CD4-positive, alpha-beta T cell treated with Interleukin-4 for 4 hours (primary cell): ENCODE measurements around the gene CEP164.

ENCODE experiments used
- DNase-seq: peaks from one replicate; pipeline ENCODE4 v3.0.0-alpha.2; 2020

Gene CEP164

DNA sequence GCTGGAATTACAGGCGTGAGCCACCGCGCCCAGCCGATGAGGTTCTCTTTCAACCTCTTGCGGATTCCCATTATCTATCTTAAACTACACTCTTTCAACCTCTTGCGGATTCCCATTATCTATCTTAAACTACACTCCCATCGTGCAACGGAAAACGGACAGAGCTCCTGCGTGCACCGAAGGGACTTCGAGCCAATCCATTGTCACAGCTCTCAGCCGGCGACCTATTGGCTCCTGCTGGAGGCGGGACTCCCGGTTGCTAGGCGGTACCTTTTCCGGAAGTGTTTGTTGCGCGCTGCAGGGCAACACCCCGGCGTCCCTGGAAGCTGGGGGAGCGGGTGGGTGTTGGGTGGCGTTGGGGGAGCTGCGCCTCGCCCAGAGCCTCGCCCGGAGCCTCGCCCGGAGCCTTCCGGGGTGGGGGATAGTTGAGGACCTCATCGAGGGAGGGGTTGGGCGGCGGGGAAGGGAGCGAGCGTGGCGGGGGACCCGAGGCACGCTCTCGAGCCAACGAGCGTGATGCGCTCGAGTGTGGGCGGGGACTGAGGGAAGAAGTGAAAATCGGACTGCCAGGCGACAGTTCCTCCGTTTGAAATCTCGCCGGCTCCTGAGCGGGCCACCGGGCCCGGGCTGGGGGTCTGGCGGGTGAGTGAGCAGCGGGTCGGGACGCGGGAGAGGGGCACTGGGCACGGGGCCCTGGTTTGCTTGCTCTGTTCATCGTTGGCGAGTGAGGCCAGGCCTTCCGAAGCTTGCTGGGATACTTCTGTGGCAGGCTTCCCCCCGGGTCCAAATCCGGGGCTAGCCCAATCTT lies at the start of gene CEP164:
CEP164 (plus strand) TSS at position 288 of the 808 bp plus-strand sequence. CDS start 10,733 bp downstream, outside the sequence.
- DNase-seq = peak; percentile 97

DNA sequence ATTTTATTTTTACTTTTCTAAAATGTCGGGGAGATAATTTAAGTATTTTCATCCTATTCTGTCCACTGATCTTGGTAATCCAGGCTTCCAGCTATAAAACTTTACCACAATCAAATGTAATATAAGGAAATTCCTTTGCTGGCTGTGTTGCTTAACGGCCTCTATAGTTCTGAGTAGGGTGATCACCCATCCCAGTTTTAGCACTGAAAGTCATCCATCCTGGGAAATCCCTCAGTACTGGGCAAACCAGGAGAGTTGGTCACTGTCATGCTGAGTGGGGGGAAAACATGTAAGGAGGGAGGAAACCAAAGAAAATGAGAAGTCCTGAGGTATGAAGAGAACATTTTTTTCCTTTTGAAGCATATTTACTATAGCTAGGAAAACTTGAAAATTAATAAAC lies 49.3 kb upstream of the CEP164 start:
- DNase-seq = no peak

DNA sequence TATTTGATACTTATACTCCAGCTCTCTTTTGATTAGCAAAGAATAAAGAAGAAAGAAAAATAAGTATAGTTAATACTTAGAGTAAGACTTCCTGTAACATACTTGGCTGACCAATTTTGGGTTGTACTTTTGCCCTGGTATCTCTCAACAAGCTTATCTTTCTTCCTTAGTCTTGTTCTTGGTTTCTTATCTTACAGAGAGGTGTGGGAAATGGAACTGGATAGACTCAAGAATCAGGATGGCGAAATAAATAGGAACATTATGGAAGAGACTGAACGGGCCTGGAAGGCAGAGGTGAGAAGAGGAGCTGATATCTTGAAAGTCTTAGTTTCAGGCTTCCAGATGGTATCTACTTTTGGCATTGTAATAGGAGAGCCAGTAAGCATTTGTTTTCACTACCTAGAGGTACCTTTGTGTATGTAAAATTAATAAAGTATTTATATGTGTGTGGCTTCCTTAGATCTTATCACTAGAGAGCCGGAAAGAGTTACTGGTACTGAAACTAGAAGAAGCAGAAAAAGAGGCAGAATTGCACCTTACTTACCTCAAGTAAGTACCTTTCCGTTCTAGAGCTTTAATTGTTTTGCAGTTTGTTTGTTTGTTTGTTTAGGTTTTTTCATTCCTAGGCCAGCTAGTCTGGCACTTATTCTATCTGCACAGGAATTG lies 47.8 kb upstream of the CEP164 start:
- peak; percentile 54 for DNase-seq

DNA sequence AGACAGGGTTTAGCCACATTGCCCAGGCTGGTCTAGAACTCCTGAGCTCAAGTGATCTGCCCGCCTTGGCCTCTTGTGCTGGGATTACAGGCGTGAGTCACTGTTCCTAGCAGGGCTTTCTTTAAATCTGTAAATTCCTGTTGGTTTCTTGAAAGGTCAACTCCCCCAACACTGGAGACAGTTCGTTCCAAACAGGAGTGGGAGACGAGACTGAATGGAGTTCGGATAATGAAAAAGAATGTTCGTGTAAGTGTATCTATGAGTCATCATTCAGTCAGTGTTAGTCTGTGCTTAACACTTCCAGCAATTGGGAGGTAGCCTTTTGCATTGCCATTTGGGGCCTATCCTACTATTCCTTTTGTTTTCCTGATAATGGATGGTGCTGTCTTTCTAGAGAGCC lies 46.5 kb upstream of the CEP164 start:
- no peak for DNase-seq

DNA sequence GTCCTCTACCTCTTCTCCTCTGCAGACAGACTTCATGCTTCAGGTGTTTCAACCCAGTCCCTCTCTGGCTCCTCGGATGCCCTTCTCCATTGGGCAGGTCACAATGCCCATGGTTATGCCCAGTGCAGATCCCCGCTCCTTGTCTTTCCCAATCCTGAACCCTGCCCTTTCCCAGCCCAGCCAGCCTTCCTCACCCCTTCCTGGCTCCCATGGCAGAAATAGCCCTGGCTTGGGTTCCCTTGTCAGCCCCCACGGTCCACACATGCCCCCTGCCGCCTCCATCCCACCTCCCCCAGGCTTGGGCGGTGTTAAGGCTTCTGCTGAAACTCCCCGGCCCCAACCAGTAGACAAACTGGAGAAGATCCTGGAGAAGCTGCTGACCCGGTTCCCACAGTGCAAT lies 45.8 kb upstream of the CEP164 start:
- no peak for DNase-seq

DNA sequence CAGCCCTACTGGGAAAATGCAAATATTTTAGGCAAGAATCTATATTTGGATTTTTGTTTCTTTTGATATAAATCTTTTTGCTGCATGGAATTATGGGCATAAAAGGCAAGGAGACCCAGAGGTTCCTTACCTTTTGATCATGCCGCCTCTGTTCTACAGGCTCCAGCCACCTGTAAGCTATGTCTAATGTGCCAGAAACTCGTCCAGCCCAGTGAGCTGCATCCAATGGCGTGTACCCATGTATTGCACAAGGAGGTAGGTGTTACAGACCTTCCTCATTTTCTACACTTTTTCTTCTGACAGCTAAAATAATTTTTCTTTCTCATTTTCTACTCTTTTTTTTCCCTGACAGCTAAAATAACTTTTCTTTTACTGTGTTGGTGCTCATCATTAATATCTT lies 44.7 kb upstream of the CEP164 start:
- no peak for DNase-seq

DNA sequence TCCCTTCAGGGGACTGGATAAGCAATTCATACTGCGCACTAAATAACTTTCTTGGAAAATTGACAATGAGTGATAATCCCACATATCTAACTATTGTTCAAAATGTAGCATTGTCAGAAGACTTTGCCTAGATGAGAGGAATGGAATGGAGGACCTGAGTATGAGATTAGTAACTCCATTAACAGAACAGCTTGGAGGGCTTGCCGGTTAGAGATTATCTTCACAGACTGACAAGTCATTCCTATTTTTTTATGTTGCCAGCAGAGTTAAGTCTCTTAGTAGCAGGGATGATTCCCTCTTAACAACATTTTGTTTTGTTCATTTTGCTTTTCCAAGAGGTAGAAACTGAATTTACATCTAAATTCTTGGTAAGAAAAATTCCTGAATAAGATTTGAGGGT lies 43.6 kb upstream of the CEP164 start:
- no peak for DNase-seq

DNA sequence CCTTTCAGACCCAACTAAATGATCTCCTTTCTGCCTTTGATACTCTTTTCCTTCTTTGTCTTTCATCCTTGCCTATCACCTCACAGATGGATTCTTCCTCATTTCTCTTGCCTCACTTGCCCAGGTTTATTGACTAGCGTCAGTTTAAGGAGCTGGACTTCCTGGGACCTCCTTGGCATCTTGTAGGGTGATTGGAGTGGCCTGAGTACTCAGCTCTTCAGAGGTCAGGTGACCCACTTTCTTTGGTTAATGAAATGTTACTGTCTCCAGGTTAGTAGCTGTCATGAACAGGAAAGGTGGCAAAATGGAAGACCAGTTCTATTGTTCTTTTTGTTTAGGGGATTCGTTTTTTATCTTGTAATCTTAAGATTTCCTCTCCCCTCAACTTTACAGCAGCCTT lies 41.1 kb upstream of the CEP164 start:
- DNase-seq = no peak

DNA sequence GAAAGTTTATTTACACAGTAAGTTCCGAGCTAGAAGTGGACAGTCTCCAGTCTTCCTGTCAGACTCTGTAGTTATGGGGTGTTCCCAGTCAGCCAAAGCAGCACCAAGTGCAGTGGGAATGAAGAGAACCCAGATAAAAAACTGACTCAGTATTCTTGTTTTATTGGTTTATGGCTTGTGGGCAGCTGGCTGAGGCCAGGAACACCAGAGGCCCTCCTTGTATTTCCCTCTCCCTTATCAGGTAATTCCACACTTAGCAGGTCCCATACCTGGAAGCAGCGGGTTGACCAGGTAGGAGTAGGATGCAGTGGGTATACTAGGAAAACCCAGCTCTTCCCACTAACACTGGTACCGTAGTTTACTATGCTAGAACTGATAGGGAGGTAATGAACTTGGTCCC lies 40.0 kb upstream of the CEP164 start:
- no peak for DNase-seq

DNA sequence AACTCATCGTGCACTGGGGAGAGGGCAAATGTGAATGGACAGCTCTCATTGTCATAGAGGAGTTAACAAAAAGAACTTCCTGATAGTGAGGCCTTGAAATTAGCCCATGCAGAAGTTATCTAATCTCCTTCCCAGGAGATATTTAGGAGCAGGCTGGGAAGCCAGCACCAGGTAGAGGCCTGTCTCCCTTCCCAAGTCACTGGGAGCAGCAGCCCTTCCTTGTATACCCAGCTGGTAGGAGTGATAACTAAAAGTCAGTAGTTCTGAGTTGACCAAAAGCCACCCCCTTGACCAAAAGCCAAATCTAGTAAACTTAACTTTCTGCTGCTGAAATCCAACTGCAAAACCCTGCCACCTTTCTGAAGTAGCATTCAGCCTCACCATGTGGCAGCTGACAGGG lies 37.9 kb upstream of the CEP164 start:
- DNase-seq = no peak

DNA sequence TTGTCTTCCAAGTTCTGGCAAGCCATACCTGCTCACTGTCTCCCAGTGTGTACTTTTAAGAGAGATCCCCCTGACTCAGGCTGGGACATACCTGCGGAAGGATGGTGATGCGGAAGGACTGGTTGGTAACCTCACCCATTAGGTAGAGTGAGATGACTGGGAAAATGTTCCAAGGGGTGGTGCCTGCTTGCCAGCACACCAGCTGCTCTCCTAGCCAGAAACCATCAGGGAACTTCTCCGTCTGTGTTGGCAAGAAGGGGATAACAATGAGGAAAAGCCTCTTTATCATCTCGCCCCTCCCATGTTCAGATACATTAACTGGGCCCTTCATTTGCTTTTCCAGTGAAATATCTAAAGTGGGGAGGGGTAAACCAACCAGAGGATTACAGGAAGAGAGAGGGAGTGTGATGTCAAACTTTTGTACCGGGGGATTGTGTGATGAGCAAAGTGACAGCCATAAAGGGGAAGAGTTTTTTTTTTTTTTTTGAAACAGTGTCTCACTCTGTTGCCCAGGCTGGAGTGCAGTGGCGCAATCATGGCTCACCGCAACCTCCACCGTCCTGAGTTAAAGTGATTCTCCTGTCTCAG lies 36.8 kb upstream of the CEP164 start, which contains the start of gene BACE1-AS:
BACE1-AS (plus strand) TSS at position 538 of the 588 bp plus-strand sequence.
- no peak for DNase-seq

DNA sequence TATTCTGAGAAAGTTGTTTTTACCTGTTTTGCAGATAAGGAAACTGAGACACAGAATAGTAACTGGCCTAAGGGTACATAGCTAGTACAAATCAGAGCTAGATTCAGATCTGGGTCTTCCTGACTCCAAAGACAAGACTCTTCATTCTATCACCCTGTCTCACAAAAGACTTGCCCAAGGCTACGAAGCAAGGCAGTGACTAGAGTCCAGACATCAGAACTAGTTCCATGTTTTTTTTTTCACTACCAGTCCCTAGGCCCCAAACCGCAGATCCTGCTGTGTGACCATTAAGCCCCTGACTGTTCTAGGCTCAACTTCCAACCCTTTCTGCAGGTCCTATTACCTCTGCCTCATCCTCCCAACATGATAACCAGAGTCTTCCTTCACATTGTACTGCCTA lies 35.0 kb upstream of the CEP164 start:
- no peak for DNase-seq

DNA sequence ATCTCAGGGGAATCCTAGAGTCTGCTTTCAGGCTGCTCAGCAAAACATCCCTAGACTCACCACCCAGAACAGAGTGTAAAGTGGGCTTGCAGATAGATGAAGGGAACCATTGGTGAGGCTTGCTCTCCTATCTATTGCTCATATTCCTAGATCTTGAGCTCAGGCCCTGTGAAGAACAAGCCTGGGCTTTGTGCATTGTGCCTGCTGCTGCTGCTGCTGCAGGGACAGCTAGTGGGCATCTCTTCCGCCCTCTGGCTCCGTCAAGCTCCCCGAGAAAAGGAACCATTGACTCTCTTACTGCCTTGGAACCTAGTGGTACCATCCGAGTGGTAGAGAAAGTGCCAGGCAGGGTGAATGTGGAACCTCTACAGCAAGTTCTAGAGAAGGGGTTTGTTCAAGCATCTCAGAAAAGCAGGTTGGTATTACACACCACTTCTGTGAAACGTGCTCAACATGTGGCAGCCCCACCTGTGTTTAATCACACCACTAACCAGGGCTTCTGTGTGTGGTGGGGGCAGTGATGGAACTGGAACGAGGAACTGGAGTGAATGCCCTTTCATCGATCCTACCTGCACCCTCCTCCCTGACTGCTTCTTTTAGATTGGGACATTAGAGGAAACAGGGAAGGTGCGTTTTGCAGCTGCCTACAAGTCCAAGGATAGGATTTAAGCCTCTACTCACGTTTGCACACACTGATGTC lies 32.1 kb upstream of the CEP164 start:
- DNase-seq = no peak

DNA sequence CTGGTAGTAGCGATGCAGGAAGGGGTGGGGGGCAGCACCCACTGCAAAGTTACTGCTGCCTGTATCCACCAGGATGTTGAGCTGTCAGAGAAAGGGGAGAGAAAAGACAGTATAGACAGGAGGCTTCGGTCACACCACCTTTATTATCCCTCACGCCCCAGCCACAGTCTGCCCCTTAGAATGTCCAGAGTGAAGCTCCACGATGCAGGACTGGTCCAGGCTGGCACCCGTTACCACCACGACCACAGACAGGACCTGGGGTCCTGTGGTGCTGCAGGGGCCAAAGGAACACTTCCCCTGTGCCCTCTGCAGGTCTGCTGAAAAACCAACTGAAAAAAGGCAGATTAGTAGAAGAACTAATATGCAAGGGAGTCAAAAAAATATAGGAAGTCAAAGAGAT lies 30.8 kb upstream of the CEP164 start:
- no peak for DNase-seq

DNA sequence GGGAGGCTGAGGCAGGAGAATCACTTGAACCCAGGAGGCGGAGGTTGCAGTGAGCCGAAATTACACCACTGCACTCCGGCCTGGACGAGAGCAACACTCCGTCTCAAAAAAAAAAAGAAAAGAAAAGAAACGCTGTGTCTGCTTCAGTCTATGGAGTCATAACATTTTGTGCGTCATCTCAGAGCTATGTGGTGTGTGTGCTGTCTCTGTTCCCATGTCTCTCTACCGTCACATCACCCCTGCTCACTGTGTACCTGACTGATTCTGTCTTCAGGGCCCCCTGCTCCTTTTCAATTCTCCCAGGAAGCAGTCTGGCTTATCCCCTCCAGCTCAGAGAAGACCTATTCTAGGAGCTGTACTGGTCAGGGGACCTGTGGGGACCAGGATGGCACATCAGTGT lies 29.5 kb upstream of the CEP164 start:
- DNase-seq = no peak

DNA sequence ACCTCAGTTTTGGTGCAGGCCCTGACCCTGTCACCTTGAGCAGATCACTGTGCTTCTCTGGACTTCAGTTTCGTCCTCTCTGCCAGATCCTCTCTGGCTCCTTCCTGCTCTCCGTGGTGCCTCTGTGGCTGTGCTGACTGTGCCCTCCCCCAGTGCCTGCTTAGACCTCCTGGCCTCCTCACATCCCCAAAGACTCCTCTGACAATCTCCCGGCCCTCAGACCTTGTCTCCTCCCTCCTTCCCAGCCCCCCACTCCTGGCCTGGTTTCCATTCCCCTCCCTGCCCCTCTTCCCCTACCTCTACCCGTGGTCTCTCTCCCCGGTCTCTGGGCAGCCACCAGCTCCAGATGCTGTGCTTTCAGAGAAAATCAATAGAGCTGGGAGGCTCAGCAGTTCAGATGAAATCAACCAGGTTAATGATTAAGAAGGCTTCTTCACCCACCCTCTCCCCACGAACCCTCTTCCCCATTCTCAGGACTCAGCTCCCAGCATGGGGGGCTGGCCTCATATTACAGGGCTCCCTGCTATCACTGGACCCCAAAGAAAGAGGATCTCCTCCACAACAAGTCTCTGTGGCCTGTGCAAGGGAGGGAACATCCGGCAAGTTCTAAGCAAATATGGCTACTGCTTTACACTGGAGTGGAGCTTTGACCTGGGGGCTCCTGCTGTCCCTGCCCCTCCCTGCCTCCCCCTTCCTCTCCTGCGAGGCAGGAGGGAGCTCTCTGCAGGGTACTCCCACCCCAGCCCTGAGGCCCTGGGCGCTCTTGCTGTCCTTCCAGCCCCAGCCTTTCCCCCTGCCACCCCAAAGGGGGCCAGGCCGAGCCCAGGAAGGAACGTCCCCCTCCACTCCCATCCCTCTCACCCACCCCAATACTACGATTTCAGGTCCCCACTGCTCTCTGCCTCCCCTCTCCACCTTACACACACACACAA lies 28.0 kb upstream of the CEP164 start:
- no peak for DNase-seq

DNA sequence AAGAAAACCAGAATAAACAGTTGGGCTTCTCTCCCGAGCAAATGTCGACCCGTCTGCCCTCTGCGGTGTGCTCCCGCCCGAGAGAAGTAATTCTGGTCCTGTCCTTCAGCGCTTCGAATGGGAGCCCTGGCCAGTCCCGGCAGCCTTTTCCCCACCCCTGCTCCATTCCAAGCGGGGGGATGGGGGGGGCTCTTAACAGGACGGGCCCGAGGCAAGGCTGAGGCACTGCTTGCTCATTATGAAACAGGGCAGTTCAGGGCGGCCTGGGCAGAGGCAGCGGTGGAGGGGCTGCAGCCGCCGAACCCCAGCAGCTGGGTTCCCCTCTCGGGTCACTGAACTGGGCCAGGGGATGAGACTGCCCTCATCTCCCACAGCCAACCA lies 27.4 kb upstream of the CEP164 start:
- no peak for DNase-seq

DNA sequence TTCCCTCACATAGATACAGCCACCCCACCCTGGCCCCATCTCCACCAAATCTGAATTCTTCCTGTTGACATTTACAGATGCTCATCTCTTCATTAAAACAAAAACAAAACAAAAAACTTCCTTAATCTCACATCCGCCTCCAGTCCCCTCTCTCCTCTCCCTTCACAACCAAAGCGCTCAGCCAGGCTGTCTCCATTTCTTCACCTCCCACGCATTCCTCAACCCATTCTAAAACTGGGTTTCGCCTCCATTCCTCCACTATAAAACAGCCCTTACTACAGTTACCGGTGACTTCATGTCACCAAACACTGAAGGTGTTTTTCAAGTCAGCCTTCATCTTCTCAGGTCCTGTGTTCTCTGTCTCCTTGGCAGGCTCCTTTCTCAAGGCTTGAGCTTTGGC lies 26.9 kb upstream of the CEP164 start:
- no peak for DNase-seq

DNA sequence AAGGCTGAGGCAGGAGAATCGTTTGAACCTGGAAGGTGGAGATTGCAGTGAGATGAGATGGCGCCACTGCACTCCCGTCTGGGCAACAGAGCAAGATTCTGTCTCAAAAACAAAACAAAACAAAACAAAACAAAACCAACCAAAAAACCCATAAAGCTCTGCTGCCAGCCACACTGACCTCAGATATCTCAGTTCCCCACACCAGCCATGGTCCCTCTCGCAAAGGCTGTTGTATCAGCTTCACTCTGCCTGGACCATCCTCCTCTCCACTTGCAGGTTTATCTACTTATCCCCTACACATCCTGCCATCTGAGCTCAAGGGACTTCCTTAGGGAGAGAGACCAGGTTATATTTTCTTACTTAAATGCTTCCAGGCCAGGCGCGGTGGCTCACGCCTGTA lies 25.4 kb upstream of the CEP164 start:
- no peak for DNase-seq

DNA sequence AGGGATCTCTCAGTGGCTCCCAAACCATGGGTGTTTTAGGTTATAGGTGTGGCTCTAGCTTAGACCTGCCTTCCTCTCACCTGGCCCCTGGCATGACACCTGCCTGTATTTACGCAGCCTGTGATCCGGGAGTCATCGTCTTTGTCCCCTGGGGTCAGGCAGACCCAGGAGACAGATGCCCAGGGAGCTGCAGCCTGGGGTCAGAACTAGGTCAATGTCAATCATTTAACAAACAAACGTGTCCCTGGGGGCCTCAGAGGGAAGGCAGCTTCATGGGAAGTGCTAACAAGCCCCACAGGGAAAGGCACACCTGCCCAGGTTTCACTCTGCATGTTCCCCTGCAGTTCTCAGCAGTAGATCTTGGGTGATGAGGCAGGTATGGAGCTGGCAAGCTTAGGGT lies 24.6 kb upstream of the CEP164 start:
- DNase-seq = no peak

DNA sequence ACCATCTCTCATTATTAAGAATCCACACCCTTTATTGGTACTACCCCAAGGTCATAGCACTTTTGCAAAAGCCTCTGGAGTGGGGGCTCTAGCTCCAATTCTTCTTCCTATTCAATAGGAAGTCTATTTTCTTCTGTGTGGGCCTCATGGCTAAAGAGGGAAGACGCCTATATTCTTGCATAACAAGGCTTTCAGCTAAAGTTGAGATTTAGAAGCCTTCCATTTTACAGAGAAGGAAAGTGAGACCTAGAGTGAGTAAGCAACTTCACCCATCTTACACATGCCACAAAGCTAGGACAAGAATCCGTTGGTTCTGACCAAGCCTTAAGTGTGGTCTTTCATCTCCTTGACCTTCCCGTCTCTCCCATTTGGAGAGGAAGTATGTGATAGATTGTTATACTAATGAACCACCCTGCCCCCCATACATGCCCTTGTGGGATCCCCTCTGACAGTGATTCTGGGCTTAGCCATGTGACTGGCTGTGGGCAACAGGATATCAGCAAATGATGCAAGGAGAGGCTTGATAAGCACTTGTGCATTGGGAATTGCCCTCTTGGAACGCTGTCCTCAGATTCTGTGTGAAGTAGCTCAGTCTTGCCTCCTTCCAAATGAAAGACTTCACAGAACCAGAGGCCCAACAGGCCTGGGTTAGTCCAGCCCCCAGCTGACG lies 23.9 kb upstream of the CEP164 start:
- DNase-seq = no peak

DNA sequence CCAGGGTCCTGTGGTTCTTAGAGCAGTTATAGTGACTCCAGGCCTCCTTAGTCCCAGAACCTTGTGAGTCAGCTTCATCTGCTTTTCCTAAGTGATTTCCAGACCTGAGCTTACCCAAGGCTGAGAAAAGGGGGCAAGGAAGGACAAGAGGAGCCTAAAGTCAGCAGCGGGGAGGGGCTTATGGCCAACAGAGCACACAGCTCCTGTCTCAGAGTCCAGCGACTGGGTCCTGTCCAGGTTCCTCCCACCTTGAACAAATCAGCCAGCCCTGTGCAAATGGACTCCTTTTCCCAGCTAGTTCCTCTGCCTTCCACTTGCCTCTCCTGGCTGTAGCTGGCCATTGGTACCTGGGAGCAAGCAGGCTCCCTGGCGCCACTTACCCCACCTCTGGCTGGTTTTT lies 22.5 kb upstream of the CEP164 start:
- DNase-seq = no peak
